ENCODE measurements around the gene SAMD11. TPM values are rescaled to one million over a fixed set of nuclear protein-coding genes. Genes with fewer than 3 reads are reported as not detected.

SAMD11 gene
- total RNA-seq, 1 donor from 2014 or later = 6.0 TPM

GRCh38 chr1:903721-904271 is 19.9 kb upstream of the SAMD11 start:
- Histone ChIP-seq H3K4me2 (ENCODE audit: low read length) (no peak overlapping the region), H3K9me3 (ENCODE audit: insufficient read depth, low read depth, low read length) (no peaks in the 10 kb centered on the region), H2AFZ (ENCODE audit: low read depth, low read length) (no peak overlapping the region), H3K79me2 (ENCODE audit: insufficient read depth, low read length) (no peaks in the 10 kb centered on the region), H3K36me3 (ENCODE audit: insufficient read depth, low read length) (no peaks in the 10 kb centered on the region), H3K27me3 (ENCODE audit: insufficient read depth, low read length) (no peaks in the 10 kb centered on the region), H3K27ac (ENCODE audit: low read depth, low read length) (no peak overlapping the region), H3K4me3 (ENCODE audit: insufficient read depth, low read depth, low read length) (peak overlapping the region; percentile 5), H3K4me1 (ENCODE audit: insufficient read depth, low read length) (peaks cover 11% of the 10 kb centered on the region), H3K9ac (ENCODE audit: low read length) (no peak overlapping the region), H4K20me1 (ENCODE audit: insufficient read depth, low read length) (no peaks in the 10 kb centered on the region)
- Mint-ChIP-seq H3K27ac (ENCODE audit: unreplicated experiment) (no peak overlapping the region), H3K27me3 (ENCODE audit: low read depth, unreplicated experiment) (peaks cover 54% of the 10 kb centered on the region), H3K36me3 (ENCODE audit: low read depth, unreplicated experiment) (no peaks in the 10 kb centered on the region), H3K4me1 (ENCODE audit: low read depth, unreplicated experiment) (no peaks in the 10 kb centered on the region), H3K9me3 (ENCODE audit: unreplicated experiment) (peaks cover under 1% of the 10 kb centered on the region), H3K4me3 (ENCODE audit: unreplicated experiment) (no peak overlapping the region)
- TF ChIP-seq CTCF (IDR thresholded peaks at IDR 0.05; ENCODE audit: insufficient read depth, low read depth, low read length) = no peak
- no peak for TF ChIP-seq EZH2 (IDR thresholded peaks at IDR 0.05; ENCODE audit: insufficient read depth, low read length)
- FAIRE-seq = no peak
- DNase-seq (ENCODE audit: low read depth) = no peak

- no peaks in the 10 kb centered on the region for H3K36me3 ChIP-seq (ENCODE audit: insufficient read depth, low read length)
- H3K4me2 ChIP-seq (ENCODE audit: low read length) = peak overlapping the region; percentile 89
- no peaks in the 10 kb centered on the region for H4K20me1 ChIP-seq (ENCODE audit: insufficient read depth, low read length)
- peaks cover 49% of the 10 kb centered on the region for H3K27me3 Mint-ChIP-seq (ENCODE audit: low read depth, unreplicated experiment)
- H3K9me3 Mint-ChIP-seq (ENCODE audit: unreplicated experiment) = no peaks in the 10 kb centered on the region
- no peaks in the 10 kb centered on the region for H3K9me3 ChIP-seq (ENCODE audit: insufficient read depth, low read depth, low read length)
- H3K4me3 Mint-ChIP-seq (ENCODE audit: unreplicated experiment) = peak overlapping the region; percentile 73
- TF ChIP-seq CTCF (IDR thresholded peaks at IDR 0.05; ENCODE audit: insufficient read depth, low read depth, low read length) (peak; percentile 25), EZH2 (IDR thresholded peaks at IDR 0.05; ENCODE audit: insufficient read depth, low read length) (no peak)
- no peak overlapping the region for H3K4me3 ChIP-seq (ENCODE audit: insufficient read depth, low read depth, low read length)
- FAIRE-seq (no peak), DNase-seq (ENCODE audit: low read depth) (peak; percentile 52)
- no peaks in the 10 kb centered on the region for H3K27me3 ChIP-seq (ENCODE audit: insufficient read depth, low read length)
- no peak overlapping the region for H3K27ac ChIP-seq (ENCODE audit: low read depth, low read length)
- H3K27ac Mint-ChIP-seq (ENCODE audit: unreplicated experiment) = peak overlapping the region; percentile 69
- H3K79me2 ChIP-seq (ENCODE audit: insufficient read depth, low read length) = no peaks in the 10 kb centered on the region
- H3K4me1 Mint-ChIP-seq (ENCODE audit: low read depth, unreplicated experiment) = no peaks in the 10 kb centered on the region
- no peak overlapping the region for H2AFZ ChIP-seq (ENCODE audit: low read depth, low read length)
- H3K36me3 Mint-ChIP-seq (ENCODE audit: low read depth, unreplicated experiment) = no peaks in the 10 kb centered on the region
- peak overlapping the region; percentile 38 for H3K9ac ChIP-seq (ENCODE audit: low read length)
- peaks cover 11% of the 10 kb centered on the region for H3K4me1 ChIP-seq (ENCODE audit: insufficient read depth, low read length)
Measured at GRCh38 chr1:904310-904950, 19.3 kb upstream of the SAMD11 start.

Data from astrocyte (in vitro differentiated cells and primary cell).